ENCODE data around the gene GALNS. TPM values are rescaled to one million over a fixed set of nuclear protein-coding genes. Genes with fewer than 3 reads are reported as not detected.

Gene GALNS
- total and polyA plus RNA-seq, 2 of the 13 experiments (the other 11 are each of a cell fraction or from before 2014, with no cell fraction given) = 9.2 to 9.8 TPM

- TF ChIP-seq ZNF468 (CRISPR knock-in tag; IDR thresholded peaks at IDR 0.05) (no peak), HOMEZ (CRISPR knock-in tag; IDR thresholded peaks at IDR 0.05; ENCODE audit: low read depth) (peak; percentile 95), ZFP37 (CRISPR knock-in tag; IDR thresholded peaks at IDR 0.05; ENCODE audit: borderline replicate concordance) (no peak), HDAC2 (CRISPR knock-in tag; IDR thresholded peaks at IDR 0.05) (peak; percentile 69), RELA (CRISPR knock-in tag; IDR thresholded peaks at IDR 0.05) (no peak), ZNF780A (CRISPR knock-in tag; IDR thresholded peaks at IDR 0.05) (no peak), FOXO4 (CRISPR knock-in tag; conservative IDR thresholded peaks at IDR 0.05) (no peak), BRF2 (CRISPR knock-in tag; IDR thresholded peaks at IDR 0.05) (no peak), IKZF5 (CRISPR knock-in tag; IDR thresholded peaks at IDR 0.05) (no peak), SAP130 (CRISPR knock-in tag; IDR thresholded peaks at IDR 0.05; ENCODE audit: low read depth) (peak; percentile 26; the same call in 1 of the 2 replicates), ZNF737 (CRISPR knock-in tag; IDR thresholded peaks at IDR 0.05; ENCODE audit: borderline replicate concordance) (no peak), ZNF749 (CRISPR knock-in tag; IDR thresholded peaks at IDR 0.05; ENCODE audit: borderline replicate concordance) (no peak), ZBTB10 (CRISPR knock-in tag; IDR thresholded peaks at IDR 0.05; ENCODE audit: borderline replicate concordance) (no peak), THAP9 (CRISPR knock-in tag; IDR thresholded peaks at IDR 0.05; ENCODE audit: borderline replicate concordance) (peak; percentile 45; the same call in 1 of the 2 replicates), ZSCAN25 (CRISPR knock-in tag; IDR thresholded peaks at IDR 0.05) (0 out of 2 replicates have a peak, but pooled peaks have one; percentile 33), DBP (CRISPR knock-in tag; IDR thresholded peaks at IDR 0.05; ENCODE audit: not compliant biosample characterization) (no peak), ZNF792 (CRISPR knock-in tag; IDR thresholded peaks at IDR 0.05) (0 out of 2 replicates have a peak, but pooled peaks have one; percentile 29)
Measured at GRCh38 chr16:88839026-88839529, 17.7 kb downstream of the GALNS start (continued).
